Measurements from ENCODE around the gene SRRM5.

Gene SRRM5

GRCh38 chr19:43664018-43664417, 52.1 kb downstream of the SRRM5 start:
- no peak for DNase-seq (ENCODE audit: extremely low read depth in 1 of 2, low read depth in 1 of 2)

All from activated CD8-positive, alpha-beta memory T cell treated with anti-CD3 and anti-CD28 coated beads for 1 hour (primary cell).